Activated naive CD4-positive, alpha-beta T cell treated with anti-CD3 and anti-CD28 coated beads, Interleukin-2, amount 10 ng/mL, durations not matched to agents 7 days and 5 days (primary cell): ENCODE results near the gene ANKRD13B.

Experiments
- CTCF ChIA-PET: fragments of 350-600 bp; sonication (Branson Sonifier 250); formaldehyde crosslinking; loops from one replicate; lab custom pipeline; 2021; ENCODE audit warnings: antibody characterized with exemption; lab: Charles Lee
- DNase-seq: peaks from one replicate; pipeline ENCODE4 v3.0.0-alpha.2; 2020
- H3K27ac Mint-ChIP-seq: one replicate; pipeline ENCODE4 v1.8.0; 2021; ENCODE audit warnings: mild to moderate bottlenecking, moderate library complexity, mixed read lengths
- H3K27me3 Mint-ChIP-seq: one replicate; pipeline ENCODE4 v1.8.0; 2021; ENCODE audit warnings: mild to moderate bottlenecking, mixed read lengths
- H3K36me3 Mint-ChIP-seq: one replicate; pipeline ENCODE4 v1.8.0; 2021; ENCODE audit warnings: mixed read lengths
- H3K4me1 Mint-ChIP-seq: one replicate; pipeline ENCODE4 v1.8.0; 2021; ENCODE audit warnings: mixed read lengths
- H3K4me3 Mint-ChIP-seq: one replicate; pipeline ENCODE4 v1.8.0; 2021; ENCODE audit warnings: mild to moderate bottlenecking, moderate library complexity, mixed read lengths
- H3K9me3 Mint-ChIP-seq: one replicate; pipeline ENCODE4 v1.8.0; 2021; ENCODE audit warnings: mixed read lengths

The ANKRD13B gene

DNA sequence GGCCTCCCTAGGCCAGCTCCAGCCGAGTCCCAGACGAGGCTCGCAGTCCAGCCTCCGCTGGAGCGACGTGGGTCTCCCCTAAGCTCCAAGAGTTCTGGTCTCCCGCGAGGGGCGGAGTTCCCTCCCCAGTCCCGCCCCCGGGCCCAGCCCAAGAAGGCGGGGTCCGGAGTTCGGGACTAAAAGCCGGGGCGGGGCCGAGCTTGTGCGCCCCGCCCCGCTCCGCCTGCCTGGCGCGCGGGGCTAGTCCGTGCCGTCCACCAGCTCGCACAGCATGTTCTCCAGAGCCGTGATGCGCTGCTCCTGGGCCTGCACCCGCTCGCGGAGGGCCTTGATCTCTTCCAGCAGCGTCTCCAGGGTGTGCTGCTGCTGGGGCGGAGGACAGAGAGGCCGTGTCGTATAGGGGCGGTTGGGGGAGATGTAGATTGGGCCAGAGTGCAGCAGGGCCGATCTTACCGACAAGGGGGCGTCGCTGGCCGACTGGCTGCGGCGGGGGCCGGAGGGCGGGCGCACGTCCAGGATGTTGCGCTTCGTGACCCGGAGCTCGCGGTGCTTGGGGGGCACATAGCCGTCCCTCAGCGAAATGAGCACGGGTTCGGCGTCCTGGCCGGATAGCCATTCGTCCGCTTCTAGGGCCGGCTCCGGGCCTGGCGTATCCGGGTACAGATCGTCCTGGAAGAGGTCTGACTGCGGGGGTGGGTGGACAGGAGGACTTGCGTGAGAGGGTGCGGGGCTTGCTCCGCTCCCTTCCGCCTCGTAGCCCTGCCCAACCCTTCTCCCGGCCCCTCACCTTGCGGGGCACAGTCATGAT is 22.8 kb downstream of the ANKRD13B start:
- no peaks in the 10 kb centered on the region for H3K9me3 Mint-ChIP-seq
- peak overlapping the region; percentile 81 for H3K4me3 Mint-ChIP-seq
- peak; percentile 91 for DNase-seq

DNA sequence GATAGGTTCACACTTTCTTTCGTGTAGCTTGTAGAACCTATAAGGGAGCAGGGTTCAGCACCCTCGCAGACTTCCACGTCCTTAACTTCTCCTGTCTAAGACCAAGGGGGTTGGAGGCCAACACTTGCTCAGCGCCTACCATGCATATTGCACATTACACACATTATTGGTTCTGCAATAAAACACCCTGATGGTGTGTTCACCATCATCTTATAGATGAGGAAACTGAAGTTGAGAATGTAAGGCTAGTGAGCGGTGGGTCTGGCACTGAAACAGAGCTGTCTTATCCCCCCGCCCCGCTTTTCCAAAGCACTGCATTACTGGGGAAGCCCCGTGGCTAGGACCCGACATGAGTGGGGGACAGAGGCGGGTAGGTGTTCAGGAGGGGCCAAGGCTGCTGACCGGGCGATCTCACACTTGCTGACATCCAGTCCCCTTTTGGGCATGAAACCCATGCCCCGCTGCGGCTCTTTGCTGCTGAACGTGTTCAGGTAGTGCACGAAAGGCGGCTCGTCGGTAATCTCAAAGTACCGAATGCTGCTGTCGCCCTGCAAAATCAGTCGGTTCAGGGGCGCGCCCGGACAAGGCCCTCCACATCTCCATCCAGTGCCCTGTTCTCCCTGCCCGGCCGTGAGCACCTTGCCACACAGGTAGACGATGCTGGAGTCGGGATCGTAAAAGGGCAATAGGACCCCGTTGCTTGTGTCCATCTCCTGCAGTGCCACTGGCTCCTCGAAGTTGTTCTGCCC is 23.5 kb downstream of the ANKRD13B start:
- Mint-ChIP-seq H3K36me3 (no peaks in the 10 kb centered on the region), H3K4me3 (peak overlapping the region; percentile 81), H3K27me3 (peaks cover 59% of the 10 kb centered on the region), H3K4me1 (peaks cover 58% of the 10 kb centered on the region), H3K27ac (peak overlapping the region; percentile 84), H3K9me3 (no peaks in the 10 kb centered on the region)
- peak; percentile 37 for DNase-seq
- CTCF ChIA-PET, result interaction anchor here (0.7 to 6.5 kb wide), 27 partner anchors 8 to 477 kb away, joined by 3 to 47 read pairs (median 8); partner anchors contain the start of genes ABHD15, ANKRD13B, GIT1 and SSH2

More for the DNA sequence above, 22.8 kb downstream of the ANKRD13B start:
- peak overlapping the region; percentile 98 for H3K27ac Mint-ChIP-seq
- H3K27me3 Mint-ChIP-seq, result peaks cover 54% of the 10 kb centered on the region
- H3K4me1 Mint-ChIP-seq, result peaks cover 54% of the 10 kb centered on the region
- H3K36me3 Mint-ChIP-seq, result no peaks in the 10 kb centered on the region
- CTCF ChIA-PET, result interaction anchor here (0.8 to 3.3 kb wide), 8 partner anchors 22 to 246 kb away, joined by 3 to 31 read pairs (median 4); partner anchors contain the start of genes ABHD15, ANKRD13B and TP53I13

DNA sequence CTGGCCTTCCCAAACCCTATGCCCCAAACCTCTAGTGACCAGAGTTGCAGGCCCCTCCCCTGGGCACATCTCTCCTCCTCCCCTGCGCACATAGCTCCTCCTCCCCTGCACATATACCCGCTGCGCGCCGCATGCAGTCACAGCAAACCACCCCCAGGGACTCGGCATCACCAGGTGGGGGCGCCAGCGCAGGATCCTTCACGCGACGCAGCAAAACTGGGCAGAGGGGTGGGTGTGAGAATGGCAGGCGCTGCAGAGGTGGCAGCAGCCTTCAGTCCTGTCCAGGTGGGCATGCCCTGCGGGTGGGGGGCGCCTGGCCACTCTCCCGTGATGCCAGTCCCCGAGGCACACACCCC is 24.2 kb downstream of the ANKRD13B start:
- peak overlapping the region; percentile 81 for H3K4me3 Mint-ChIP-seq
- no peaks in the 10 kb centered on the region for H3K9me3 Mint-ChIP-seq
- H3K27me3 Mint-ChIP-seq, result peaks cover 59% of the 10 kb centered on the region
- peaks cover 62% of the 10 kb centered on the region for H3K4me1 Mint-ChIP-seq
- peak overlapping the region; percentile 84 for H3K27ac Mint-ChIP-seq
- peak; percentile 95 for DNase-seq
- H3K36me3 Mint-ChIP-seq, result no peaks in the 10 kb centered on the region
- CTCF ChIA-PET, result interaction anchor here (0.7 to 6.5 kb wide), 32 partner anchors 8 to 476 kb away, joined by 3 to 47 read pairs (median 6); partner anchors contain the start of genes ABHD15, ANKRD13B, GIT1 and SSH2

DNA sequence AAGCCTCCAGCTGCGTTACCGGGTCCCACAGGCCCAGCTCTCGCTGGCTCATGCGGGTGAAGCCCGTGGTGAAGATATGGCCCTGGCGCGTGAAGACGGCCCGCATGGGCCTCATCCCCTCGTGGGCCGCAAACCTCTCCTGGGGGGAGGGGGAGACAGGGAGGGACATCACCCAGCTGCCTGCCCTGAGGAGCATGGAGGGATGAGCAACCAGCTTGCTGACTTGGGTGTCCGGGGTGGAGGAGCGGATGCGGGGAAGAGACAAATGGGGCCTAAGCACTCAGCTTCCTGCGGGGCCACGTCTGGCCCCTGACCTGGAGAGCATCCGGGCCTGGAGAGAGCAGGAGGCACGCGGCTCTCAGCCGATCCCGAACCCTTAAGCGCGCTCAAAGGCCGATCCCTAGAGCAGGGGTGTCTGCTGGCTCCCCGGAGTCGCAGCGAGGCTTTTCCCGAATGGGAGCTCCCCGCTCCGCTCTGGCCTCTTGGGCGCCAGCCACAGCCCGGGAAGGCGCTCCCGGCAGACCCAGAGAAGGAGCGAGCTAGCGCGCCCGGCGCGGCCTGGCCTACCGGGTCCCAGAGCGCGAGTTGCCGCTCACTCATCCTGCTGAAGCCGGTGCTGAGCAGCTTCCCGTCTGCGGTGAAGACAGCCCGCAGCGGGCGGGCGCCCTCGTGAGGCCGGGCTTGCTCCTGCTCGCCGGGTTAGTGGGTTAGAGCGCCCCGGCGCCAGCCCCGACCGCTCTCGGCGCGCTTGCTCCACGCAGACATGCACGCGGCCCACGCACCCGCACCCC is 24.7 kb downstream of the ANKRD13B start:
- Mint-ChIP-seq H3K27me3 (peaks cover 60% of the 10 kb centered on the region), H3K4me3 (peak overlapping the region; percentile 81), H3K4me1 (peaks cover 64% of the 10 kb centered on the region), H3K27ac (peak overlapping the region; percentile 84), H3K9me3 (no peaks in the 10 kb centered on the region), H3K36me3 (no peaks in the 10 kb centered on the region)
- DNase-seq, result peak; percentile 92
- CTCF ChIA-PET, result interaction anchor here (0.6 to 6.5 kb wide), 39 partner anchors 8 to 475 kb away, joined by 3 to 47 read pairs (median 5); partner anchors contain the start of genes ABHD15, ANKRD13B, GIT1 and SSH2

DNA sequence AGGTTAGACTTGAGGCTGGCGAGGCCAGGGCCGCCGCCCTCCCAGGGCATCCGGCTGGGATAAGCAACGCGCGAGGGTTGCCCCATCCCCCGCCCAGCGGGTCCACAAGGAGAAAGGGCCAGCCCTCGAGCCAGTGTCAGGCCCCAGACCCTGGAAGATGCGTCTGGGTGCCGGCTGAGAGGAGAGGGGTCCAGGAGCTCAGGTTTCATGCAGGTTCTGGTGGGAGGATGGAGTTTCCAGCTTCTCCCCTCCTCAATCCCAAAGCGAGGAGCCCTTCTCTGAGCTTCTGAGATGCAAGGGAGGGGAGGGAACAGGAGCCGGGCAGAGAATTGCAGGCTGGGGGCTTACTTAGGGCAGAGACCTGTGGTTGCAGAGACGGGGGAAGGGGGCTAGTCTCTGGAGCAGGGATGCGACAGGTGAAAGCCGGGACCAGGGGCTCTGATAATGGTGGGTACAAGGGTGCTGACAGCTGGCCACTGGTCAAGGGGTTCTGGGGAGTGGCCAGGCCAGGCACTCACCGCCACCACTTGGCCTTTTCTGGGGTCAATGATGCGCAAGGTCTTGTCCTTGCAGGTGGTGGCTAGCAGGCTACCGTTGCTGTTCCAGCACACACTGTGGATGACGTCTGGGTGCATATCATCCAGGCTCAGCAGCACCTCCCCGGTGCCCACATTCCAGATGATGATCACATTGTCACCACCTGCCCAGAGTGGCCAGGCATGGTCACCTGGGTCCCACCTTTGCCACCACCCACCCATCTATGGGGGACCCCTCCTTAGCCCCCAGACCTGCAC is 25.5 kb downstream of the ANKRD13B start:
- peak overlapping the region; percentile 84 for H3K27ac Mint-ChIP-seq
- CTCF ChIA-PET, result interaction anchor here (0.6 to 6.5 kb wide), 29 partner anchors 10 to 475 kb away, joined by 3 to 47 read pairs (median 8); partner anchors contain the start of genes ABHD15, ANKRD13B, GIT1 and SSH2
- DNase-seq, result no peak
- H3K27me3 Mint-ChIP-seq, result peaks cover 60% of the 10 kb centered on the region
- H3K4me3 Mint-ChIP-seq, result peak overlapping the region; percentile 81
- no peaks in the 10 kb centered on the region for H3K9me3 Mint-ChIP-seq
- H3K36me3 Mint-ChIP-seq, result no peaks in the 10 kb centered on the region
- peaks cover 69% of the 10 kb centered on the region for H3K4me1 Mint-ChIP-seq

DNA sequence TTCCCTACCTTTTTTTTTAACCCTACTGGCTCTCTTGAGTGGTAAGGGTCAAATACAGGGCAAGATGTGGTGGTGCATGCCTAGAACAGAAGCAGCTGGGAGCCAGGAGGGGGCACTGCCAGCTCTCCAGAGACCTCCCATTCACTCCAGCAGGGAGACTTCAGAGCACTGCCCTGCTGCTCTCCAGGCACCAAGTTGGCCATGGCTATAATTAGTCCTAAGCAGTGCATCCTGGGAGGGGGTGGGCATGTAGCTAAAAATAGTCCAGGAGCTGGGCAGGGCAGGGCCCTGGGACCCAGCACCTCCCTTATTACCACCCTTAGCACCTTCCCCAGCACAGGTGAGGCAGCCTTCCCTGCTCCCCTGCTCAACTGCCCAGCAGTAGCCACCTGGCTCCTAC is 26.3 kb downstream of the ANKRD13B start:
- Mint-ChIP-seq H3K27me3 (peaks cover 60% of the 10 kb centered on the region), H3K4me3 (no peak overlapping the region), H3K27ac (no peak overlapping the region), H3K36me3 (no peaks in the 10 kb centered on the region), H3K9me3 (no peaks in the 10 kb centered on the region), H3K4me1 (peaks cover 71% of the 10 kb centered on the region)
- DNase-seq, result no peak
- CTCF ChIA-PET, result interaction anchor here (1.0 to 6.5 kb wide), 5 partner anchors 27 to 312 kb away, joined by 3 to 47 read pairs (median 7); partner anchors contain the start of genes ANKRD13B and SSH2

DNA sequence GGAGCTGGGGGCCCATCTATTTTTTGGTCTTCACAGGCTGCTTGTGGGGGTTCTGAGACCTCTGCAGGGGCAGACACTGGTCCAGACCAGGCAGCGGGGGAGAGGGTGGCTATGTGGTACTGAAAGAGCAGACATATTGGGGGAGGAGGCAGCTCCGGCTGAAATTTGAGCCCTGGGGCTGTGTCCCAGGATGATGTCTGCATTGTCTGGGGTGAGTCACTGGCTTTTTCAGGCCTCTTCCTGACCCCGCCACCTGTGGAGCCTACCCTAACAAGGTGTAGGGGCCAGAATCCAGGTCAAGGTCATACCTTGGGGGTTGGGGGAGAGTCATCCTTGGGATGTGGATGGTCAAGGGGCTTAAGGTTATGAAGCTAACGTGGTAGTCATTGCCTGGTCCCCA is 27.3 kb downstream of the ANKRD13B start:
- CTCF ChIA-PET, result interaction anchor here (0.6 to 6.5 kb wide), 3 partner anchors 28 to 311 kb away, joined by 3 to 47 read pairs (median 3); partner anchors contain the start of gene ANKRD13B
- H3K27me3 Mint-ChIP-seq, result peaks cover 53% of the 10 kb centered on the region
- DNase-seq, result no peak
- no peaks in the 10 kb centered on the region for H3K9me3 Mint-ChIP-seq
- peaks cover 71% of the 10 kb centered on the region for H3K4me1 Mint-ChIP-seq
- no peak overlapping the region for H3K4me3 Mint-ChIP-seq
- H3K36me3 Mint-ChIP-seq, result peaks cover 3% of the 10 kb centered on the region
- no peak overlapping the region for H3K27ac Mint-ChIP-seq

DNA sequence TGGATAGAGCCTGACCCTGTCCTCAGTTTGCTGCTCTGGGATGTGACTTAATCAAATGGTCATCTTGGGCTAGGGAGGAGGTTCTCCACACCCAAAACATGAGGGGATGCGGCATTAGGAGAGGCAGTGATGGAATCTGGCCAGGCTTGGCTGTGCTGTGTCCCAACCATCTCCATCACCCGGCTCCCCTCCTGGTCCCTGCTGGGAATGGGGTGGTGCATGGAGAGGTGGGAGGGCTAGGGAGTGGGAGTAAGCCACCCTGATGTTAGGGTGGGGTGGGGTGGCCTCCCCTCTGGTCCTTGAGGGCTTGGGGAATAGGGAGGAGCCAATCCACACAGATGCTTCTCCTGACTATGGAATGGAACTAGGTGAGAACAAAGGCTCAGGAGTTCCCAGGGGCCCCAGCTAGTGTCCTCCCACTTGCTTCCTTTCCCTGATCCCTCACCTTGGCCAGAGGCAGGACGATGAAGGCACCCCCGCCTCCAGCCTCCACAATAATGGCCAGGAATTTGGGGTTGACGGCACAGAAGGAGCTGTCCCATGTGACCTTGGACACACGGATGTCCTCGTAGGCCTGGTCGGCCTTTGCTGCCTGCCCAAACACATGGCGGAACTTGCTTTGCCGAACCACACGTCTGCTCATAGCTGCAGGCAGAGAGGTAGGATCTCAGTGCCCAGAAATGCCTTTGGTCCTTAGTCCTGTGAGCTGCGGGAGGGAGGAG is 28.0 kb downstream of the ANKRD13B start:
- no peak for DNase-seq
- H3K4me3 Mint-ChIP-seq, result peak overlapping the region; percentile 44
- H3K36me3 Mint-ChIP-seq, result peaks cover 10% of the 10 kb centered on the region
- H3K27me3 Mint-ChIP-seq, result peaks cover 46% of the 10 kb centered on the region
- CTCF ChIA-PET, result interaction anchor here (2.0 to 6.5 kb wide), 2 partner anchors 28 to 158 kb away, joined by 5 to 47 read pairs; partner anchors contain the start of gene ANKRD13B
- H3K4me1 Mint-ChIP-seq, result peaks cover 70% of the 10 kb centered on the region
- no peaks in the 10 kb centered on the region for H3K9me3 Mint-ChIP-seq
- no peak overlapping the region for H3K27ac Mint-ChIP-seq

DNA sequence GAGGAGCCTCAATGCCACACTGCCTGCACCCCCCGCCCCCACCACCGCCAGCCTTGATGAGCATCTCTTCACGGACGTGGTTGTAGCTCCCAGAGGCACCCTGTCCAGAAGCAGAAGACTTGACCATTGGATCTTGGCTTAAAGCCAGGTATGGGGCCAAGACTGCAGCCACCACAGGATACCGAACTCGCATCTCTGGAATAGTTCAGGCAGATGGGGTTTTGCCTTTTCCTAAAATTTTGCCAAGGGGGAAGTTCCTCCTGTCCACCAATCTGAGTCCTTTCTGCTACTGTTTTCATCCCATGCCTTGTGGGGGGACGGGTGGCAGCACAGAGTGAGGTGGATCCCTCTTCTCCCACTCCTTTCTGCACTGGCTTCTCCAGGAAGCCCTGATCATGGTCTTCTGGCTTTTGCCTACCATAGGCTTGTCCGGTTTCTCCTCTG is 28.8 kb downstream of the ANKRD13B start:
- peak overlapping the region; percentile 67 for H3K27ac Mint-ChIP-seq
- peaks cover 11% of the 10 kb centered on the region for H3K36me3 Mint-ChIP-seq
- H3K4me3 Mint-ChIP-seq, result peak overlapping the region; percentile 73
- H3K9me3 Mint-ChIP-seq, result no peaks in the 10 kb centered on the region
- DNase-seq, result no peak
- peaks cover 64% of the 10 kb centered on the region for H3K4me1 Mint-ChIP-seq
- peaks cover 38% of the 10 kb centered on the region for H3K27me3 Mint-ChIP-seq
- CTCF ChIA-PET, result interaction anchor here (2.0 to 6.5 kb wide), 2 partner anchors 29 to 158 kb away, joined by 5 to 47 read pairs; partner anchors contain the start of gene ANKRD13B

DNA sequence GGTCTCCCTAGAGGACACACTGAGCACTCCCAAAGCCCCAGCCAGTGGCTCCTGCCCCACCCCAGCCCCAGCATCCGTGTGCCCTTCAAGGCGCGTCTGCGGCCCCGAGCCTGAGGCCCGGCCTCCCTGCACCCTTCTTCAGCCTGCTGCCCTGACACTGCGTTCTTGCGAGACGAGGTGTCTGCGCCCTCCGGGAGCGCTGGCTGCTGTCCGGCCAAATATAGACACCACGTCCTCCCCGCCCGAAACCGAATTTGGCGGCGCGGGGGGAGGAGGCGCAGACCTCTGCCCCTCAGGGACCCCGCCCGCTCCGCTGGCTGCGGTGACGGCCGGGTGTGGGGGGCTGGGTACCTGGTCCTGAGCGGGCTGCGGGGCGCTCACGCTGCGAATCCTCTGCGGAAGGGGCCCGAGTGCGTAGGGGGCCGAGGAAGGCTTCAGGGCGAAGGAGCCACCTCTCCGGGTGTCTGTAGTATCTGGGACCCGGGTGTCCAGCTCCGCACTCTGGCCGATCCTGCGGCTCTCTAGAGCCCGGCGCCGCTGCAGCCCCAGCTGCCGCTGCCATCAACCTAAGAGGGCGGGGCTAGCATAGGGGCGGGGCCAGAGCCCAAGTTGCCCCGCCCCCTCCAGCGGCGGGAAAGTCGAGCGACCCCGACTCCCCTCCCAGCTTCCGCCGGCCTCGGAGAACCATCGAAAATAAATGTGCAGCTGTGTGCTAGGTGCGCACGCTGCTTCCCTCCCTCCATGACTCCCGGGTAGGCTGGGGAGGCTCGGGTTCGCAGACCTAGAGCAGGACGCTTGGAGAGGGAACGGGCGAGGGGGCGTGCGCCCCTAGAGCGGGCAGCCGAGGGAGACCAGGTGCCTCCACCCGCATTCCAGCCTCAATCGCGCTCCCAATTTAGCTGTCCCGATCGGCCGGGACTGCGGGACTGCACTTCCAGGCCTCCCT is 29.7 kb downstream of the ANKRD13B start, which contains the start of gene CORO6:
TSS of gene CORO6 (minus strand) at position 576 of the 946 bp plus-strand sequence. CDS start 1,491 bp downstream, outside the sequence.
- CTCF ChIA-PET, result interaction anchor here (1.0 to 6.5 kb wide), 4 partner anchors 11 to 309 kb away, joined by 3 to 47 read pairs (median 4); partner anchors contain the start of gene ANKRD13B
- Mint-ChIP-seq H3K27ac (peak within 1 kb of the TSS; percentile 67), H3K36me3 (peaks cover 11% of the 10 kb centered on the region), H3K9me3 (no peaks in the 10 kb centered on the region), H3K4me3 (peak within 1 kb of the TSS; percentile 73), H3K4me1 (peaks cover 56% of the 10 kb centered on the region), H3K27me3 (peaks cover 29% of the 10 kb centered on the region)
- DNase-seq, result peak; percentile 75

DNA sequence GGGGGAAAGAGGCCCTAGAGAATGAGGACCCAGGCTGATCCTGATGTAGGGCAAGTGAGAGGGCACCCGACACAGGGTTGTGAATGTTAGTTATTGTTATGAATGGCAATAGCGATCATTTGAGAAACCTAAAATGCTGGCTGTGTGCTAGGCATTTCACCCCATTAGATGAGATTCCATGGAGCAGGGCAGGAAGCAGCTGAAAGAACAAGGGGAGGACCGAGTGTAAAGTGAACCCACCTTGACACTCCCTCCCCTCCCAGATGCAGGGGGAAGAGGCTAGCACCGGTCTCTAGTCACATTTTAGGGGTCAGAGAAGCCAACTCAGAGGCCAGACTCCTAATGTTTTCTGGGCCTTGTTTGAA is 30.3 kb downstream of the ANKRD13B start:
- Mint-ChIP-seq H3K9me3 (no peaks in the 10 kb centered on the region), H3K27ac (no peak overlapping the region), H3K27me3 (peaks cover 28% of the 10 kb centered on the region), H3K36me3 (peaks cover 13% of the 10 kb centered on the region), H3K4me1 (peaks cover 53% of the 10 kb centered on the region), H3K4me3 (peak overlapping the region; percentile 73)
- CTCF ChIA-PET, result interaction anchor here (1.0 to 1.2 kb wide), 2 partner anchors 11 to 308 kb away, joined by 3 to 4 read pairs; no protein-coding TSS in a partner anchor
- DNase-seq, result no peak
